Measurements from ENCODE around the gene LCA5.
A peak's percentile ranks its signal among the peaks of the same experiment; 100 is the strongest.

The LCA5 gene

GRCh38 chr6:79536954-79537747 lies at the start of gene LCA5 (continued):
- peak; percentile 44; the same call in 1 of the 2 replicates for TF ChIP-seq ZNF391 (tag by site-specific recombination; IDR thresholded peaks at IDR 0.05; ENCODE audit: borderline replicate concordance, low read depth)
- TF ChIP-seq ZXDB (tag by site-specific recombination; IDR thresholded peaks at IDR 0.05): peak; percentile 67
- TF ChIP-seq ZNF623 (tag by site-specific recombination; IDR thresholded peaks at IDR 0.05): peak; percentile 9; the same call in 1 of the 2 replicates
- TF ChIP-seq ZNF707 (tag by site-specific recombination; IDR thresholded peaks at IDR 0.05): no peak
- no peak for TF ChIP-seq ZNF624 (tag by site-specific recombination; IDR thresholded peaks at IDR 0.05)
- TF ChIP-seq PRDM2 (tag by site-specific recombination; IDR thresholded peaks at IDR 0.05; ENCODE audit: borderline replicate concordance): no peak
- TF ChIP-seq ZNF121 (tag by site-specific recombination; IDR thresholded peaks at IDR 0.05): no peak
- TF ChIP-seq KLF17 (tag by site-specific recombination; IDR thresholded peaks at IDR 0.05): 0 out of 2 replicates have a peak, but pooled peaks have one; percentile 10
- no peak for TF ChIP-seq PRDM6 (tag by site-specific recombination; IDR thresholded peaks at IDR 0.05)
- TF ChIP-seq ZNF24 (tag by site-specific recombination; IDR thresholded peaks at IDR 0.05): 0 out of 2 replicates have a peak, but pooled peaks have one; percentile 7
- TF ChIP-seq ZNF302 (tag by site-specific recombination; IDR thresholded peaks at IDR 0.05; ENCODE audit: low read depth): no peak
- peak; percentile 95 for TF ChIP-seq ZBTB17 (tag by site-specific recombination; IDR thresholded peaks at IDR 0.05)
- no peak for TF ChIP-seq ZNF747 (tag by site-specific recombination; IDR thresholded peaks at IDR 0.05)
- TF ChIP-seq ELK4 (IDR thresholded peaks at IDR 0.05; ENCODE audit: borderline replicate concordance, low read depth, low read length): no peak
- 0 out of 2 replicates have a peak, but pooled peaks have one; percentile 40 for TF ChIP-seq ZNF398 (tag by site-specific recombination; IDR thresholded peaks at IDR 0.05)
- TF ChIP-seq ZEB2 (tag by site-specific recombination; IDR thresholded peaks at IDR 0.05): peak; percentile 64; the same call in 1 of the 2 replicates
- no peak for TF ChIP-seq ZNF704 (tag by site-specific recombination; IDR thresholded peaks at IDR 0.05)

Data from HEK293 (cell line).